NCI-H146 treated with DMSO at 0.1 percent for 48 hours (cell line): ENCODE measurements around the gene POTEF.
A peak's percentile ranks its signal among the peaks of the same experiment; 100 is the strongest.
"Not testable (repeated sequence)": the region's sequence is repeated elsewhere in the genome, so short reads cannot be mapped to it uniquely, and the experiment has no call there.

ENCODE experiments used
- DNase-seq: peaks from one replicate; lab custom pipeline; 2025; ENCODE audit not compliant: unreplicated experiment; lab: John Stamatoyannopoulos, UW

The POTEF gene

GRCh38 chr2:130129120-130129829 lies at the start of gene POTEF:
TSS of gene POTEF (minus strand) at chr2:130129222. CDS start at chr2:130120515, 8,707 bp downstream.
- DNase-seq: peak; percentile 51

GRCh38 chr2:130174866-130175265 lies 45.8 kb upstream of the POTEF start:
- not testable (repeated sequence) for DNase-seq

GRCh38 chr2:130169896-130170295 lies 40.9 kb upstream of the POTEF start:
- DNase-seq: no peak

- not testable (repeated sequence) for DNase-seq
Measured at GRCh38 chr2:130169163-130169562, 40.1 kb upstream of the POTEF start.

- DNase-seq: not testable (repeated sequence)
Measured at GRCh38 chr2:130166611-130167010, 37.6 kb upstream of the POTEF start.

GRCh38 chr2:130165293-130166016 lies 36.4 kb upstream of the POTEF start:
- DNase-seq: no peak

- DNase-seq: no peak
Measured at GRCh38 chr2:130162968-130163367, 33.9 kb upstream of the POTEF start.

GRCh38 chr2:130162486-130162885 lies 33.5 kb upstream of the POTEF start:
- DNase-seq: not testable (repeated sequence)

- not testable (repeated sequence) for DNase-seq
Measured at GRCh38 chr2:130160838-130161705, 32.0 kb upstream of the POTEF start.

GRCh38 chr2:130160131-130160530 lies 31.1 kb upstream of the POTEF start:
- no peak for DNase-seq

GRCh38 chr2:130159376-130159775 lies 30.4 kb upstream of the POTEF start:
- DNase-seq: not testable (repeated sequence)

GRCh38 chr2:130158631-130159030 lies 29.6 kb upstream of the POTEF start:
- no peak for DNase-seq

GRCh38 chr2:130157825-130158514 lies 28.9 kb upstream of the POTEF start:
- not testable (repeated sequence) for DNase-seq

GRCh38 chr2:130157354-130157753 lies 28.3 kb upstream of the POTEF start:
- not testable (repeated sequence) for DNase-seq

- no peak for DNase-seq
Measured at GRCh38 chr2:130156624-130157004, 27.6 kb upstream of the POTEF start.

- not testable (repeated sequence) for DNase-seq
Measured at GRCh38 chr2:130155956-130156623, 27.1 kb upstream of the POTEF start.

GRCh38 chr2:130154773-130155765 lies 26.0 kb upstream of the POTEF start:
- no peak for DNase-seq

- not testable (repeated sequence) for DNase-seq
Measured at GRCh38 chr2:130154423-130154770, 25.4 kb upstream of the POTEF start.
